Prostate gland (tissue), 2 donors: ENCODE measurements around the gene KLHDC7B. TPM values are rescaled to one million over a fixed set of nuclear protein-coding genes. Genes with fewer than 3 reads are reported as not detected.

Experiments used
- DNase-seq: peaks from one replicate; pipeline ENCODE4 v3.0.0-alpha.2; 2019; ENCODE audit warnings: low spot score
- H3K27ac ChIP-seq, 2 donors: fragments of 200-600 bp; sonication (generic); 2 replicates each; pipeline ENCODE4 v1.5.1; 2017 to 2019
- H3K27me3 ChIP-seq: fragments of 200-600 bp; sonication (generic); replicated peaks from 2 replicates; pipeline ENCODE4 v1.5.1; 2019; ENCODE audit not compliant: insufficient read depth
- H3K36me3 ChIP-seq, 2 donors: fragments of 200-600 bp; sonication (generic); 1 replicate in 1 of 2; 2 replicates in 1 of 2; pipeline versions ENCODE4 v1.5.1 to v1.8.1; 2017 to 2019
- H3K4me1 ChIP-seq: fragments of 200-600 bp; sonication (generic); replicated peaks from 2 replicates; pipeline ENCODE4 v1.5.1; 2019
- H3K4me3 ChIP-seq, 2 donors: fragments of 200-600 bp; sonication (generic); 2 replicates each; pipeline ENCODE4 v1.5.1; 2017 to 2019
- H3K9me3 ChIP-seq: fragments of 200-600 bp; sonication (generic); 2 replicates; pipeline ENCODE4 v1.5.1; 2017
- CTCF ChIP-seq, 4 experiments: fragments of 200-600 bp in 2 of 4; fragments of 450-650 bp in 2 of 4; sonication (generic) in 2 of 4; IDR thresholded peaks; 1 replicate in 3 of 4; 2 replicates in 1 of 4; pipeline ENCODE4 v1.5.1; 2016 to 2019; ENCODE audit warnings: antibody characterized with exemption in 4 of 4, mild to moderate bottlenecking in 2 of 4, moderate library complexity in 2 of 4
- POLR2A ChIP-seq: fragments of 450-650 bp; IDR thresholded peaks from one replicate; pipeline ENCODE4 v1.6.1; 2016; ENCODE audit warnings: antibody characterized with exemption, mild to moderate bottlenecking
- POLR2AphosphoS5 ChIP-seq: sonication (generic); formaldehyde crosslinking; IDR thresholded peaks from one replicate; pipeline ENCODE4 v1.6.1; 2017; ENCODE audit warnings: antibody characterized with exemption
- WGBS: methylation state at CpG from one replicate; pipeline ENCODE4 v1.1.5; 2018; 5-methylcytosine and 5-hydroxymethylcytosine counted together
- intact Hi-C: fragments of 100-400 bp; cut with DNase I; formaldehyde crosslinking; loops from one replicate; pipeline ENCODE4 v1.14.2; 2022
- total RNA-seq, 2 donors: library from RNA; depleted of rRNA; stranded (reverse); fragments of >200 nt; gene quantifications; one replicate each; pipeline ENCODE4 v1.1.0, GENCODE V29; 2016

Gene KLHDC7B
- total RNA-seq, 2 donors from 2014 or later, result 0.62 TPM; not detected in 1

DNA sequence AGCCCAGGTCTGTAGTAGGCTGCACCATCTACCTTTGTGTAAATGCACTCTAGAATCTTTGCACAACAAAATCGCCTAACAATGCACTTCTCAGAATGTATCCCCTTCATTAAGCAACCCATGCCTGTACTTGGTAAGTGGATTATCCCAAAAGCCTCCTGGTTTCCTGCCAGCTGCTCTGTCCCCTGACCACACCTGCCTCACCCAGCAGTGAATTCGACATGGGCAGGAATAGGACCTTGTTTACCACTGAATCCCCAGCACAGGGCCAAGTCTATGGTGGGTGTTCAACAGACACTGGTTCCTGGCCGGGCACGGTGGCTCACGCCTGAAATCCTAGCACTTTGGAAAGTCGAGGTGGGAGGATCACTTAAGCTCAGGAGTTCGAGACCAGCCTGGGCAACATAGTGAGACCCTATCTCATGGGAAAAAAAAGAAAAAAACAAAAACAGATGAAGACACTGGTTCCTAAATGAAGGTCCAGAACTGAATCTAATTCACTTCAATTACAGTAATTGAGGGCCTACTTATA is 22.1 kb downstream of the KLHDC7B start:
- no peaks in the 10 kb centered on the region for H3K36me3 ChIP-seq
- intact Hi-C loops, result no loop called here
- H3K9me3 ChIP-seq, result no peaks in the 10 kb centered on the region
- H3K4me1 ChIP-seq, result no peaks in the 10 kb centered on the region
- TF ChIP-seq POLR2AphosphoS5 (no peak), CTCF (IDR thresholded peaks at IDR 0.05) (no peak), POLR2A (no peak)
- no peak for DNase-seq
- WGBS, result 94% methylated on average over 7 of the region's 7 CpGs
- H3K27me3 ChIP-seq, result no peaks in the 10 kb centered on the region
- no peak overlapping the region for H3K27ac ChIP-seq
- no peak overlapping the region for H3K4me3 ChIP-seq

DNA sequence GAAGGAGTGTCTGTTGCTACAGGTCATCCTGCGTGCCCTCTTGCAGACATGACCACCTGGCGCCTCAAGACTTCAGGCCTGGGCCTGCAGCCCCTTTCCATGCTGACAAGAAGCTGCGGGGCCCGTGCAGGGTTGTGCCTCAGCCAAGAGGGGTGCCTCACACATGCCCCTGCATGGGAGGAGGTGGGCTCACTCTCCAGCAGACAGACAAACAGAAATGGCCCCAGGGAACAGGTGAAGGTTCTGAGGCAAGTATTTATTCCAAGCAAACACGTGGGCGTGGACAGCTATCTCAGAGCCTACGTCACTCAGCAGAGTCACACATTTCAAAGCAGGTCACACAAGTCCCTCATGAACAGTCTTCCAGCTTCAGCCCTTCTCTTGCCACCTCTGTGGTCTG is 22.9 kb downstream of the KLHDC7B start:
- no peaks in the 10 kb centered on the region for H3K36me3 ChIP-seq
- intact Hi-C loops, result no loop called here
- 71% methylated on average over 7 of the region's 7 CpGs for WGBS
- H3K9me3 ChIP-seq, result no peaks in the 10 kb centered on the region
- H3K27me3 ChIP-seq, result no peaks in the 10 kb centered on the region
- no peaks in the 10 kb centered on the region for H3K4me1 ChIP-seq
- no peak for DNase-seq
- TF ChIP-seq POLR2A (no peak), CTCF (IDR thresholded peaks at IDR 0.05) (no peak), POLR2AphosphoS5 (no peak)
- no peak overlapping the region for H3K27ac ChIP-seq
- no peak overlapping the region for H3K4me3 ChIP-seq

- TF ChIP-seq POLR2AphosphoS5, result no peak
- no peak for TF ChIP-seq CTCF (IDR thresholded peaks at IDR 0.05)
- TF ChIP-seq POLR2A, result no peak
- H3K36me3 ChIP-seq, result no peaks in the 10 kb centered on the region
- no peak overlapping the region for H3K27ac ChIP-seq
- 84% methylated on average over 8 of the region's 8 CpGs for WGBS
- H3K9me3 ChIP-seq, result no peaks in the 10 kb centered on the region
- H3K4me3 ChIP-seq, result no peak overlapping the region
- intact Hi-C loops, result no loop called here
- H3K4me1 ChIP-seq, result no peaks in the 10 kb centered on the region
- H3K27me3 ChIP-seq, result no peaks in the 10 kb centered on the region
- no peak for DNase-seq
Observed at GRCh38 chr22:50569041-50569459, 23.4 kb downstream of the KLHDC7B start.

- no peaks in the 10 kb centered on the region for H3K4me1 ChIP-seq
- no peaks in the 10 kb centered on the region for H3K9me3 ChIP-seq
- intact Hi-C loops, result no loop called here
- H3K27me3 ChIP-seq, result no peaks in the 10 kb centered on the region
- WGBS, result 98% methylated on average over 13 of the region's 13 CpGs
- DNase-seq, result no peak
- TF ChIP-seq CTCF (IDR thresholded peaks at IDR 0.05), result no peak
- no peak for TF ChIP-seq POLR2A
- TF ChIP-seq POLR2AphosphoS5, result no peak
- no peak overlapping the region for H3K4me3 ChIP-seq
- no peaks in the 10 kb centered on the region for H3K36me3 ChIP-seq
- no peak overlapping the region for H3K27ac ChIP-seq
Observed at GRCh38 chr22:50569896-50570535, 24.3 kb downstream of the KLHDC7B start.

GRCh38 chr22:50570861-50571260 is 25.2 kb downstream of the KLHDC7B start:
- no peaks in the 10 kb centered on the region for H3K36me3 ChIP-seq
- no peak overlapping the region for H3K27ac ChIP-seq
- WGBS, result 91% methylated on average over 12 of the region's 12 CpGs
- intact Hi-C loops, result no loop called here
- DNase-seq, result no peak
- TF ChIP-seq POLR2A (no peak), CTCF (IDR thresholded peaks at IDR 0.05) (no peak), POLR2AphosphoS5 (no peak)
- no peaks in the 10 kb centered on the region for H3K9me3 ChIP-seq
- H3K4me3 ChIP-seq, result no peak overlapping the region
- no peaks in the 10 kb centered on the region for H3K4me1 ChIP-seq
- H3K27me3 ChIP-seq, result no peaks in the 10 kb centered on the region
